SK-N-SH treated with all-trans-retinoic acid at 6 μM for 48 hours (cell line): ENCODE measurements around the gene DNAJA1.
"Not testable (repeated sequence)": the region's sequence is repeated elsewhere in the genome, so short reads cannot be mapped to it uniquely, and the experiment has no call there.

Experiments used
- CSDC2 ChIP-seq: fragments of 250-450 bp; sonication (Bioruptor Pico); IDR thresholded peaks from 2 replicates; pipeline ENCODE4 v1.5.0; 2020; ENCODE audit warnings: mild to moderate bottlenecking, moderate library complexity
- RARB ChIP-seq: fragments of 250-450 bp; sonication (Bioruptor Pico); IDR thresholded peaks from 2 replicates; pipeline ENCODE4 v1.8.0; 2021; ENCODE audit warnings: mild to moderate bottlenecking, moderate library complexity
- TCF4 ChIP-seq: fragments of 250-450 bp; sonication (Bioruptor Pico); IDR thresholded peaks from 2 replicates; pipeline ENCODE4 v1.8.0; 2021; ENCODE audit warnings: mild to moderate bottlenecking, moderate library complexity, borderline replicate concordance
- ZNF70 ChIP-seq: fragments of 450-650 bp; formaldehyde crosslinking; IDR thresholded peaks from 2 replicates; pipeline ENCODE4 v1.5.0; 2020; ENCODE audit warnings: mild to moderate bottlenecking, moderate library complexity
- TF ChIP-seq, protein P1 (sequence below): fragments of 250-450 bp; sonication (Bioruptor Pico); IDR thresholded peaks from 2 replicates; pipeline ENCODE4 v1.8.0; 2020; ENCODE audit warnings: mild to moderate bottlenecking, moderate library complexity, borderline replicate concordance

DNA sequence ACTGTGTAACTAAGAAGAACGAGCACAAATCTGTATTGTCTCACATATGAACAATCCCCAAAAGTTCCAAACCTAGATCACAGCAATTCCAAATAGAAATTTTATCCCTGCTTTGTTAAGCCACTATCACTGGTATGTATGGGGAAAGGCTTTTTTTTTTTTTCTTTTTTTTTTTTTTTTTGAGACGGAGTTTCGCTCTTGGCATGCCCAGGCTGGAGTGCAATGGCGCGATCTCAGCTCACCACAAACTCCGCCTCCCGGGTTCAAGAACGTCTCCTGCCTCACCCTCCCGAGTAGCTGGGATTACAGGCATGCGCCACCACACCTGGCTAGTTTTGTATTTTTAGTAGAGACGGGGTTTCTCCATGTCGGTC, 24.4 kb upstream of the DNAJA1 start:
- TF ChIP-seq CSDC2, RARB, TCF4, ZNF70 (CRISPR knock-in tag): not testable (repeated sequence)
- TF ChIP-seq, protein P1, sequence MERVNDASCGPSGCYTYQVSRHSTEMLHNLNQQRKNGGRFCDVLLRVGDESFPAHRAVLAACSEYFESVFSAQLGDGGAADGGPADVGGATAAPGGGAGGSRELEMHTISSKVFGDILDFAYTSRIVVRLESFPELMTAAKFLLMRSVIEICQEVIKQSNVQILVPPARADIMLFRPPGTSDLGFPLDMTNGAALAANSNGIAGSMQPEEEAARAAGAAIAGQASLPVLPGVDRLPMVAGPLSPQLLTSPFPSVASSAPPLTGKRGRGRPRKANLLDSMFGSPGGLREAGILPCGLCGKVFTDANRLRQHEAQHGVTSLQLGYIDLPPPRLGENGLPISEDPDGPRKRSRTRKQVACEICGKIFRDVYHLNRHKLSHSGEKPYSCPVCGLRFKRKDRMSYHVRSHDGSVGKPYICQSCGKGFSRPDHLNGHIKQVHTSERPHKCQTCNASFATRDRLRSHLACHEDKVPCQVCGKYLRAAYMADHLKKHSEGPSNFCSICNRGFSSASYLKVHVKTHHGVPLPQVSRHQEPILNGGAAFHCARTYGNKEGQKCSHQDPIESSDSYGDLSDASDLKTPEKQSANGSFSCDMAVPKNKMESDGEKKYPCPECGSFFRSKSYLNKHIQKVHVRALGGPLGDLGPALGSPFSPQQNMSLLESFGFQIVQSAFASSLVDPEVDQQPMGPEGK (CRISPR knock-in tag), result not testable (repeated sequence)
